Endodermal cell (in vitro differentiated cells): Measurements from ENCODE around the gene OR51F2. TPM values are rescaled to one million over a fixed set of nuclear protein-coding genes. Genes with fewer than 3 reads are reported as not detected.

Experiments
- DNase-seq: peaks from one replicate; pipeline ENCODE4 v3.0.0-alpha.2; 2017
- H3K27ac ChIP-seq: 2 replicates; pipeline ENCODE4 v1.5.1; 2013; ENCODE audit warnings: mild to moderate bottlenecking, low read depth, low read length, moderate library complexity
- H3K27me3 ChIP-seq: 2 replicates; pipeline ENCODE4 v1.6.1; 2013; ENCODE audit warnings: mild to moderate bottlenecking, low read length, moderate library complexity; ENCODE audit not compliant: insufficient read depth, control insufficient read depth, poor library complexity, severe bottlenecking
- H3K36me3 ChIP-seq: 2 replicates; pipeline ENCODE4 v1.7.0; 2013; ENCODE audit warnings: mild to moderate bottlenecking, low read length, moderate library complexity; ENCODE audit not compliant: control insufficient read depth, insufficient read depth
- H3K4me1 ChIP-seq: one replicate; pipeline ENCODE4 v1.7.0; 2013; ENCODE audit warnings: low read length; ENCODE audit not compliant: control insufficient read depth, insufficient read depth
- H3K4me3 ChIP-seq: 2 replicates; pipeline ENCODE4 v1.5.1; 2013; ENCODE audit warnings: mild to moderate bottlenecking, low read length, moderate library complexity
- H3K9ac ChIP-seq: 2 replicates; pipeline ENCODE4 v1.6.1; 2013; ENCODE audit warnings: mild to moderate bottlenecking, low read length, moderate library complexity; ENCODE audit not compliant: poor library complexity, severe bottlenecking; ENCODE audit errors: extremely low read depth
- H3K9me3 ChIP-seq: 2 replicates; pipeline ENCODE4 v1.6.1; 2013; ENCODE audit warnings: mild to moderate bottlenecking, low read length, moderate library complexity; ENCODE audit not compliant: control insufficient read depth
- H3K27ac Mint-ChIP-seq: 2 replicates; pipeline ENCODE4 v1.8.0; 2020; ENCODE audit warnings: mixed read lengths
- H3K27me3 Mint-ChIP-seq: 2 replicates; pipeline ENCODE4 v1.8.0; 2021; ENCODE audit warnings: mild to moderate bottlenecking, mixed read lengths; ENCODE audit not compliant: insufficient read depth
- H3K36me3 Mint-ChIP-seq: 2 replicates; pipeline ENCODE4 v1.8.0; 2020; ENCODE audit warnings: low read depth, mixed read lengths
- H3K4me1 Mint-ChIP-seq: 2 replicates; pipeline ENCODE4 v1.8.0; 2020; ENCODE audit warnings: mixed read lengths
- H3K4me3 Mint-ChIP-seq: 2 replicates; pipeline ENCODE4 v1.8.0; 2020; ENCODE audit warnings: mild to moderate bottlenecking, moderate library complexity, mixed read lengths
- H3K9me3 Mint-ChIP-seq: 2 replicates; pipeline ENCODE4 v1.8.0; 2020; ENCODE audit warnings: mild to moderate bottlenecking, mixed read lengths
- WGBS, 2 experiments: methylation state at CpG; one replicate each; pipeline versions ENCODE4 v1.1.5 to v1.1.7; 2013; ENCODE audit warnings: missing lambda C conversion rate in 2 of 2, mixed read lengths in 1 of 2; ENCODE audit not compliant: insufficient coverage in 1 of 2, insufficient read length in 1 of 2; 5-methylcytosine and 5-hydroxymethylcytosine counted together
- long read RNA-seq, 4 experiments: library from polyadenylated mRNA in 2 of 4; library from RNA in 1 of 4; library from capped mRNA in 1 of 4; stranded (forward) in 3 of 4; unstranded in 1 of 4; transcript quantifications; one replicate each; pipeline ENCODE4 v2.0.0, GENCODE V29; 2020 to 2021; ENCODE audit warnings: inconsistent platforms in 1 of 4
- polyA plus RNA-seq, 2 experiments: library from polyadenylated mRNA; stranded (reverse); fragments of 50-300 nt; gene quantifications; one replicate each; pipeline ENCODE4 v1.2.3, GENCODE V29; 2013
- total RNA-seq, 2 donors: library from RNA; stranded (reverse); fragmentation: NEBNext Ultra II Directional in 1 of 2; extraction: Animal tissue kit (Norgen Biotek cat#: 25700) in 1 of 2; gene quantifications; 2 replicates in 1 of 2; 3 replicates in 1 of 2; pipeline ENCODE4 v1.2.1, GENCODE V29; 2021
- TF ChIP-seq, protein P1 (sequence below): fragments of 200-600 bp; sonication (generic); conservative IDR thresholded peaks from 2 replicates; pipeline ENCODE4 v1.5.0; 2021; ENCODE audit warnings: antibody characterized with exemption, mild to moderate bottlenecking

The OR51F2 gene, protein sequence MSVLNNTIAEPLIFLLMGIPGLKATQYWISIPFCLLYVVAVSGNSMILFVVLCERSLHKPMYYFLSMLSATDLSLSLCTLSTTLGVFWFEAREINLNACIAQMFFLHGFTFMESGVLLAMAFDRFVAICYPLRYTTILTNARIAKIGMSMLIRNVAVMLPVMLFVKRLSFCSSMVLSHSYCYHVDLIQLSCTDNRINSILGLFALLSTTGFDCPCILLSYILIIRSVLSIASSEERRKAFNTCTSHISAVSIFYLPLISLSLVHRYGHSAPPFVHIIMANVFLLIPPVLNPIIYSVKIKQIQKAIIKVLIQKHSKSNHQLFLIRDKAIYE
- not detected for total RNA-seq
- not detected for polyA plus RNA-seq (2013, experiment 1 of 2)
- not detected for polyA plus RNA-seq (2013, experiment 2 of 2)
- long read RNA-seq, experiment 1, result 0 reads
- long read RNA-seq, experiment 2, result 0 reads
- long read RNA-seq, experiment 3, result 0 reads
- long read RNA-seq, experiment 4, result 0 reads

DNA sequence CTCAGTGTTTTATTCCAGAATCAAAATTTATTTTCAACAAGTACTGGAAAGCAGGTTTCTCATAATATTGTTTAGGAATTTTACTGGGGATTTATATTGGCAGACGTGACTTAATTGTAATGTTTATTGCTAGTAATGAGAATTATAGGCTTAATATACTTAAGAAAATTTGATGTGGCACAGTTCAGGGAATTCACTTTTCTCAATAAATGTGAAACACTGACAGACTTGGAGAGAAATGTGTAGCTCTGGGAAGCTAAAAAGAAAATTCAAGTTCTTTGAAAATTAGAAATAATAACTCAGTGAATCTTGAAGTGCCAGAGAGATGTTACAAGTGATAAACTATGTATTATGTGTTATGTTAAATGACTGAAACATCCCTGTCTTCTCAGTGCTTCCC lies at the start of gene OR51F2:
Gene OR51F2 (plus strand): TSS at position 301 of the 400 bp plus-strand sequence. CDS start 101 bp downstream, outside the sequence.
- Histone ChIP-seq H3K9ac (no peak within 1 kb of the TSS), H3K4me1 (no peaks in the 10 kb centered on the region), H3K27ac (no peak within 1 kb of the TSS), H3K4me3 (no peak within 1 kb of the TSS), H3K27me3 (no peaks in the 10 kb centered on the region), H3K36me3 (no peaks in the 10 kb centered on the region), H3K9me3 (no peaks in the 10 kb centered on the region)
- Mint-ChIP-seq H3K4me3 (no peak within 1 kb of the TSS), H3K27ac (no peak within 1 kb of the TSS), H3K9me3 (no peaks in the 10 kb centered on the region), H3K27me3 (no peaks in the 10 kb centered on the region), H3K36me3 (no peaks in the 10 kb centered on the region), H3K4me1 (no peaks in the 10 kb centered on the region)
- no peak for DNase-seq
- TF ChIP-seq, protein P1, sequence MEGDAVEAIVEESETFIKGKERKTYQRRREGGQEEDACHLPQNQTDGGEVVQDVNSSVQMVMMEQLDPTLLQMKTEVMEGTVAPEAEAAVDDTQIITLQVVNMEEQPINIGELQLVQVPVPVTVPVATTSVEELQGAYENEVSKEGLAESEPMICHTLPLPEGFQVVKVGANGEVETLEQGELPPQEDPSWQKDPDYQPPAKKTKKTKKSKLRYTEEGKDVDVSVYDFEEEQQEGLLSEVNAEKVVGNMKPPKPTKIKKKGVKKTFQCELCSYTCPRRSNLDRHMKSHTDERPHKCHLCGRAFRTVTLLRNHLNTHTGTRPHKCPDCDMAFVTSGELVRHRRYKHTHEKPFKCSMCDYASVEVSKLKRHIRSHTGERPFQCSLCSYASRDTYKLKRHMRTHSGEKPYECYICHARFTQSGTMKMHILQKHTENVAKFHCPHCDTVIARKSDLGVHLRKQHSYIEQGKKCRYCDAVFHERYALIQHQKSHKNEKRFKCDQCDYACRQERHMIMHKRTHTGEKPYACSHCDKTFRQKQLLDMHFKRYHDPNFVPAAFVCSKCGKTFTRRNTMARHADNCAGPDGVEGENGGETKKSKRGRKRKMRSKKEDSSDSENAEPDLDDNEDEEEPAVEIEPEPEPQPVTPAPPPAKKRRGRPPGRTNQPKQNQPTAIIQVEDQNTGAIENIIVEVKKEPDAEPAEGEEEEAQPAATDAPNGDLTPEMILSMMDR, result no peak
- 60 to 92% methylated on average over 1 of the region's 1 CpG for WGBS, 2 experiments

DNA sequence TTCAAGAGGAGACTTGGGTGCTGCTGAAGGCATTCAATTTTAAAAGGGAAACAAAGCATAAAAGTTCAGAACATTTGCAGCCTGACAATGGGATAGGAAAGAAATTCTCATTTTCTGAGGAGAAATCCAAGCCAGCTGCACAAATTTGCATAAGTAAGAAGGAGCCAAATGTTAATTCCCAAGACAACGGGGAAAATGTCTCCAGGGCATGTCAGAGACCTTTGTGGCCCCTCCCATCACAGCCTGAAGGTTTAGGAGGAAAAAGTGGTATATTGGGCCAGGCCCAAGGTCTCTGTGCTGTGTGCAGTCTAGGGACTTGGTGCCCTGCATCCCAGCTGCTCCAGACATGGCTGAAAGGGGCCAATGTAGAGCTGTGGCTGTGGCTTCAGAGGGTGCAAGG lies 38.7 kb upstream of the OR51F2 start:
- H3K4me1 Mint-ChIP-seq, result no peaks in the 10 kb centered on the region
- no peak overlapping the region for H3K4me3 ChIP-seq
- H3K27me3 Mint-ChIP-seq, result peaks cover 1% of the 10 kb centered on the region
- no peak overlapping the region for H3K27ac ChIP-seq
- no peaks in the 10 kb centered on the region for H3K36me3 Mint-ChIP-seq
- no peak overlapping the region for H3K4me3 Mint-ChIP-seq
- no peak for DNase-seq
- no peak overlapping the region for H3K27ac Mint-ChIP-seq
- peaks cover 23% of the 10 kb centered on the region for H3K9me3 Mint-ChIP-seq
- TF ChIP-seq, protein P1, result no peak
- H3K9ac ChIP-seq, result no peak overlapping the region
- H3K9me3 ChIP-seq, result no peaks in the 10 kb centered on the region
- 78 to 83% methylated on average over 1 of the region's 1 CpG for WGBS, 2 experiments
- H3K4me1 ChIP-seq, result no peaks in the 10 kb centered on the region
- no peaks in the 10 kb centered on the region for H3K36me3 ChIP-seq
- no peaks in the 10 kb centered on the region for H3K27me3 ChIP-seq

DNA sequence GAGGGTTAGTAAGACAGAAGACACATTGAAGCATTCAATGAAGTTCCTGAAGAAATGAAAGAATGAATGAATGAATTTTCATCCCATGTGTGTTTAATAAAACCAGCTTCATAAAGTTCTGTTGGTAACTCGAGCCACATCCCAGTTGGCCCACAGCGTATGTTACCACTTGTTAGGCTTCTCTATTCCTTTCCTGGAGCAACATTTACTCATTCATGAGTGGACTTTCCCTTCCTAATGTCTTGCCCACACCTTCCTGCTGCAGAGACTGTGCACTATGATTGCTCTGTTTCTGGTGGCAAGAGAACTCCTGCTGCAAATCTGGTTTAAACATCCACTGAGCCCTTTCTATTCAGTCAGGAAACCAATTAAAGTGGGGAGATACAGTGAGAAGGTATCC lies 23.9 kb upstream of the OR51F2 start:
- no peaks in the 10 kb centered on the region for H3K27me3 ChIP-seq
- Mint-ChIP-seq H3K27ac (no peak overlapping the region), H3K27me3 (no peaks in the 10 kb centered on the region), H3K36me3 (no peaks in the 10 kb centered on the region), H3K9me3 (peaks cover 10% of the 10 kb centered on the region), H3K4me3 (no peak overlapping the region), H3K4me1 (peaks cover 17% of the 10 kb centered on the region)
- peaks cover 6% of the 10 kb centered on the region for H3K4me1 ChIP-seq
- no peak overlapping the region for H3K9ac ChIP-seq
- no peak overlapping the region for H3K27ac ChIP-seq
- no peaks in the 10 kb centered on the region for H3K36me3 ChIP-seq
- no peak overlapping the region for H3K4me3 ChIP-seq
- WGBS, 2 experiments, result 86 to 100% methylated on average over 1 of the region's 2 CpGs
- peaks cover 16% of the 10 kb centered on the region for H3K9me3 ChIP-seq
- no peak for DNase-seq
- TF ChIP-seq, protein P1, result no peak
